GM12801 (cell line): ENCODE data around the gene TMEM175.

Source experiments
- TF ChIP-seq, protein P1 (sequence below): IDR thresholded peaks from one replicate; pipeline ENCODE4 v1.5.1; 2011; ENCODE audit warnings: control low read depth; ENCODE audit not compliant: insufficient read length; ENCODE audit errors: extremely low read depth

TMEM175 gene

DNA sequence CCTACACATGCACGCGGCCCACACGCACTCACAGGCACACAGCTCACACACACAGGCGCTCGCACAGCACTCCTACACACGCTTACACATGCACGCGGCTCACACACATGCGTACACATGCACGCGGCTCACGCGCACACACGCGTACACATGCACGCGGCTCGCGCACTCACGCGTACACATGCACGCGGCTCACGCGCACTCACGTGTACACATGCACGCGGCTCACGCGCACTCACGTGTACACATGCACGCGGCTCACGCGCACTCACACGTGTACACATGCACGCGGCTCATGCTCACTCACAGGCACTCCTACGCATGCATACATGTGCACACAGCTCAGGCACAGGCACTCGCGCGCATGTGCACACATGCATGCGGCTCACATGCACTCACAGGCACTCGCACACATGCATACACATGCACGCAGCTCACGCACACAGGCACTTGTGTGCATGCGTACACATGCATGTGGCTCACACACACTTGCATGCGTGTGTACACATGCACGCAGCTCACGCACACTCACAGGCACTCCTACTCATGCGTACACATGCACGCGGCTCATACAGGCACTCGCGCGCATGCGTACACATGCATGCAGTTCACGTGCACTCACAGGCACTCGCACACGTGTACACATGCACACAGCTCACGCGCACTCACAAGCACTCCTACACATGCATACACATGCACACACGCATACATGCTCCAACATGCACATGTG, 45.1 kb upstream of the TMEM175 start:
- TF ChIP-seq, protein P1, sequence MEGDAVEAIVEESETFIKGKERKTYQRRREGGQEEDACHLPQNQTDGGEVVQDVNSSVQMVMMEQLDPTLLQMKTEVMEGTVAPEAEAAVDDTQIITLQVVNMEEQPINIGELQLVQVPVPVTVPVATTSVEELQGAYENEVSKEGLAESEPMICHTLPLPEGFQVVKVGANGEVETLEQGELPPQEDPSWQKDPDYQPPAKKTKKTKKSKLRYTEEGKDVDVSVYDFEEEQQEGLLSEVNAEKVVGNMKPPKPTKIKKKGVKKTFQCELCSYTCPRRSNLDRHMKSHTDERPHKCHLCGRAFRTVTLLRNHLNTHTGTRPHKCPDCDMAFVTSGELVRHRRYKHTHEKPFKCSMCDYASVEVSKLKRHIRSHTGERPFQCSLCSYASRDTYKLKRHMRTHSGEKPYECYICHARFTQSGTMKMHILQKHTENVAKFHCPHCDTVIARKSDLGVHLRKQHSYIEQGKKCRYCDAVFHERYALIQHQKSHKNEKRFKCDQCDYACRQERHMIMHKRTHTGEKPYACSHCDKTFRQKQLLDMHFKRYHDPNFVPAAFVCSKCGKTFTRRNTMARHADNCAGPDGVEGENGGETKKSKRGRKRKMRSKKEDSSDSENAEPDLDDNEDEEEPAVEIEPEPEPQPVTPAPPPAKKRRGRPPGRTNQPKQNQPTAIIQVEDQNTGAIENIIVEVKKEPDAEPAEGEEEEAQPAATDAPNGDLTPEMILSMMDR: no peak

DNA sequence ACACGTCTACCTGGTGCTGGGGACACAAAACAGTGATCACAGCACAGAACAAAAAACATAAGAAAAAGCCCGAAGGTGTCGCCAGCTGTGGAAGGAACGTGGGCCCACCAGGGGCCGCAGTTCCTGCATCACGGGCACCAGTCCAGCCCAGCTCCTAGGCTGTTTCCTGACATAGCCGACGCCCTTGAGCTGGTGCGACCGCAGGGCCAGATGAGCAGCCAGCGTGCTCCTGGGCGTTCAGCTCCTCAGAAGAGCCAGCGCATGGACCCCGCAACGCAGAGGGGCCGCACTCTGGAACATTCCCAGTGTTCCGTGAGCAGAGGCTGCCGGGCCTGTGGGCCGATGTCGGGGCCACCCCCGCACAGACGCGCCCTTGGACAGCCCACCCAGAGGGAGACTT, 44.2 kb upstream of the TMEM175 start:
- TF ChIP-seq, protein P1: no peak

DNA sequence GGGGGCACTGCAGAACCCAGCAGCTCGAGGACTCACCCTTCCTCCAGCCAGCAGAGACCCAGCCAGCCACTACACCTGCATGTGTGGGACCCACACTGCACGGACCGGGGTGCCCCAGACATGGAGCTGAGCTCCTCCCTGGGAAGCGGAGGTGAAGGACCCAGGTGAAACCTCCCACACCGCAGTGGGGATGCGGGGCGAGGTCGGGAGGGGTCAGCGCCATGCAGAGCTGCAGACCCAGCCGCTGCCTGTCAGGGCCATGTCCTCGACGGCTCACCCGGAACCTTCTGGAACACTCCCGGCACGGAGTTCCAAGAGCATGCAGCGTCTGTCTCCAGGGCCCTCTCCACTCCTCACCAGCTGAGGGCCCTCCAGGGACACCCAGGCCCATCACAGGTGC, 42.7 kb upstream of the TMEM175 start:
- TF ChIP-seq, protein P1: no peak

DNA sequence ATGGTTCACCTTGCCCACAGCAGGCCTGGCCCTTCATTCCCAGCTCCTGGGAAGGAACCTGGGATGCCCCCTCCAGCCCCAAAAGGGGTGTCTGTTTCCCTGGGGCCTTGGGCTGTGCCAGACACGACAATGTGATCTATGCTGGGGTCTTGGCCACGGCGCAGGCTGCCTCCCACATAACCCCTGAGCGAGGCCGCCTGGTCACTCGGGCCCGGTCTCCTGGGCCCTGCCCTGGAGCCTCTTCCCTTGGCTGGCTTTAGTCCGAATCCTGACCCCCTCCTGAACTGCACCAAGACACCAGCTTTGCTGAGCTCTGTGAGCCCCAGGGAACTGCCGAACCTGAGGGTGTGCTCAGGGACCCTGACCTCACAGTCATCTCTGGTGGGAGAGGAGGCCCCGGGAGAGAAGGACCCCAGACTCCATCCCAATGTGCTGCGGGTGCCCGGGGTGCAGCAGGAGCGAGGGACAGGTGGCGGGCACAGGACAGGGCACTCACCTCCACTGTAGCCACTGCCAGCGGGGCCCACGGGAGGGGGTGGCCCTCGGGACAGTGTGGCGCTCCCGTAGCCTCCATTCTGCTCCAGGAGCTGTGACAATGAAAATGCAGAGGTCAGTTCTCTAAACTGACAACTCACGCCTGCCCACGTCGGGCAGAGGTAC, 42.1 kb upstream of the TMEM175 start:
- TF ChIP-seq, protein P1: no peak

DNA sequence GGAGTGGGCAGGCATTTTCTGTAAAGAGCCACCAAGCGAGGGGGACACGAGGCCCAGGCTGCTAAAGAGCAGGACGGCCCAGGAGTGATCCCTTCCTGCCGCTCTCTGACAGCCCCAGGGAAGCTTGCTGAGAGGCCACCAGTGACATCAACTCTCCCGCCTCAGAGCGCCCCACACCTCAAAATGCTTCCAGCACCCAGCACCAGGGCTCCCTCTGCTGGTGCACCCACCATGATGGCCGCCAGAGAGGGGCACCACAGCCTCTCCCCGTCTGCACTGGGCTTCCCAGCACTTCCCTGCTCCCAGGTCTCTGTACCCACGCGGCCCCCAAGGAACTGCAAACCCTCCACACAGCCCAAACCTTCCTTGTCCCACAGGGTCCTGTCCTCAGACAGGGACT, 40.5 kb upstream of the TMEM175 start:
- TF ChIP-seq, protein P1: no peak

DNA sequence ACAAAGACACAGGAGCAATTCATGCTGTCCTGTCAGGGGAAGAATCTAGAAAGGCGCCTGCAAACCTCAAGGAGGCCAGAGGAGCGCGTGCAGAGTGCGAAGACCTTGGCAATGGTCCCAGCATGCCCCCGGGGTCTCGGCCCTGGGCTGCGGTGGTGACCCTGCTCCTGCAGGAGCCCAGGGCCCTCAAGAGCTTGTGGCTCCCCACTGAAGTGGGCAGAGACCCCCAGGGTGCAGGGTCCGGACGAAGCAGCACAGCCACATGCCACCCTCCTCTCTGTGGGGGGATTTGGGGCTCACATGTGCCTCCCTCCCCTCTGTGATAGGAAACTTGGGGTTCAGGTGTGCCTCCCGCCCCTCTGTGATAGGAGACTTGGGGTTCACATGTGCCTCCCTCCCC, 39.5 kb upstream of the TMEM175 start:
- TF ChIP-seq, protein P1: no peak

DNA sequence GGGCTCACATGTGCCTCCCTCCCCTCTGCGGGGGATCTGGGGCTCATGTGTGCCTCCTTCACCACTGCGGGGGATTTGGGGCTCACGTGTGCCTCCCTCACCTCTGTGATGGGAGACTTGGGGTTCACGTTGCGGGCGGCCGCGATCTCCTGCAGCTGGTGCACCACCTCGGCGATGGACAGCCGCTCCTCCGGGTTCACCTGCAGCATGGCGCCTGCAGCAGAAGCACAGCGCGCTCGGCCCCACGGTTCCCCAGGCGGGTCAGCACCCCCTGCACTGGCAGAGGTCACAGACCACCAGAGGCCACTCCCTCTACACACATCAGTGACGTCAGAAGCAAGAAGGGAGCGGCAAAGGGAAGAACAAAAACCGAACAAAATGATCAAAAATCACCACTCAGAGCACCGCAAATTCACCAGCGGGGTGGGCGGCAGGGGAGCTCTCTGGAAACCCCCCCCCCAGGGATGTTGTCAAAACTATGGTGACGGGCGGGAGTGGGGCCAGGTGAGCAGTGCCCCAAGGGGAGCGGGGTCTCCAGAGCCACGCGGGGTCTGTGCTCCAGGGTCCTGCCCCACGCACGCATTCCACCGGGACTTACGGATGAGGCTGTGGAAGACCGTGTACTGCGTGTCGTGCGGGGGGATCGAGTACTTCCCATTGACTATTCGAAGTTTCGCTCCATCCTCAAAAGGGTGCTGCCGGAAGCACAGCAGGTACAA, 38.8 kb upstream of the TMEM175 start:
- TF ChIP-seq, protein P1: no peak
